ENCODE results near the gene EFTUD2.

DNA sequence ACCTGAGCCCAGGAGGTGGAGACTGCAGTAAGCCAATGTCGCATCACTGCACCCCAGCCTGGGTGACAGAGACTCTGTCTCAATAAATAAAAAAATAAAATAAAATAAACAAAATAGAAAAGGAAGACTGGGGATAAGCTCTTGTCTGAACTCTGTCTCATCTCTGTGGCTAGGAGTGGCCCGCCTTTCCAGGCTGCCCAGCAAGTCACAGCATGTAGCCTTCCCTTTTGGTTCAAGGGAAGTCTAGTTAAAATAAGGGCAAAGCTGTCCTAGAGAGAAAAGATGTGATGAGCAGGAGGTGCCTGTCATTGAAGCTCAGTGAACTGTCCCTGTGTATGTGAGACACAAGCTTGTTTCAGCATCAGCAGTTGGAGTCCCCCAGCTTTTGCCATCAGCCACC is 18.8 kb upstream of the EFTUD2 start:
- no peak for TF ChIP-seq GATA2 (IDR thresholded peaks at IDR 0.05; ENCODE audit: low read depth, low read length)
- TF ChIP-seq GATA3 (IDR thresholded peaks at IDR 0.05; ENCODE audit: low read depth, low read length), result no peak
